SK-N-SH treated with all-trans-retinoic acid at 6 μM for 48 hours (cell line): ENCODE results near the gene EVI2B.

Source experiments
- CREB5 ChIP-seq: fragments of 250-450 bp; sonication (Bioruptor Pico); IDR thresholded peaks from 2 replicates; pipeline ENCODE4 v1.5.1; 2020; ENCODE audit warnings: low read depth, mild to moderate bottlenecking, moderate library complexity
- CSDC2 ChIP-seq: fragments of 250-450 bp; sonication (Bioruptor Pico); IDR thresholded peaks from 2 replicates; pipeline ENCODE4 v1.5.0; 2020; ENCODE audit warnings: mild to moderate bottlenecking, moderate library complexity
- ISL1 ChIP-seq: fragments of 250-450 bp; sonication (Bioruptor Pico); IDR thresholded peaks from 2 replicates; pipeline ENCODE4 v2.1.2; 2022; ENCODE audit warnings: mild to moderate bottlenecking, moderate library complexity
- OSR1 ChIP-seq: fragments of 250-450 bp; sonication (Bioruptor Pico); IDR thresholded peaks from 2 replicates; pipeline ENCODE4 v1.8.0; 2022; ENCODE audit warnings: moderate library complexity, mild to moderate bottlenecking, inconsistent platforms
- PATZ1 ChIP-seq: fragments of 250-450 bp; sonication (Bioruptor Pico); IDR thresholded peaks from 2 replicates; pipeline ENCODE4 v1.8.0; 2020; ENCODE audit warnings: mild to moderate bottlenecking, moderate library complexity, borderline replicate concordance
- TCF4 ChIP-seq: fragments of 250-450 bp; sonication (Bioruptor Pico); IDR thresholded peaks from 2 replicates; pipeline ENCODE4 v1.8.0; 2021; ENCODE audit warnings: mild to moderate bottlenecking, moderate library complexity, borderline replicate concordance
- TOX ChIP-seq: fragments of 250-450 bp; sonication (Bioruptor Pico); IDR thresholded peaks from 2 replicates; pipeline ENCODE4 v1.8.0; 2021; ENCODE audit warnings: mild to moderate bottlenecking, moderate library complexity, borderline replicate concordance
- ZC3H10 ChIP-seq: fragments of 250-450 bp; sonication (Bioruptor Pico); IDR thresholded peaks from 2 replicates; pipeline ENCODE4 v1.5.1; 2021; ENCODE audit warnings: mild to moderate bottlenecking, moderate library complexity
- ZFP30 ChIP-seq: fragments of 450-650 bp; formaldehyde crosslinking; IDR thresholded peaks from 2 replicates; pipeline ENCODE4 v1.5.0; 2022; ENCODE audit warnings: mild to moderate bottlenecking, moderate library complexity
- ZNF565 ChIP-seq: fragments of 450-650 bp; formaldehyde crosslinking; conservative IDR thresholded peaks from 2 replicates; pipeline ENCODE4 v1.5.0; 2020; ENCODE audit warnings: low read depth, mild to moderate bottlenecking, moderate library complexity
- ZNF70 ChIP-seq: fragments of 450-650 bp; formaldehyde crosslinking; IDR thresholded peaks from 2 replicates; pipeline ENCODE4 v1.5.0; 2020; ENCODE audit warnings: mild to moderate bottlenecking, moderate library complexity

DNA sequence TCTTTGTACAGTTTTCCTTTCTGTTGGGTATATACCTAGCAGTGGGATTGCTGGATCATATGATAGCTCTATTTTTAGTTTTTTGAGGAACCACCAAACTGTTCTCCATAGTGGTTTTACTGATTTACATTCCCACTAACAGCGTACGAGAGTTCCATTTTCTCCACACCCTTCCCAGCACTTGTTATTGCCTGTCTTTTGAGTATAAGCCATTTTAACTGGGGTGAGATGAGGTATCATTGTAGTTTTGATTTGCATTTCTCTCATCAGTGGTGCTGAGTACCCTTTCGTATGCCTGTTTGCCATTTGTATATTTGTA lies 887 bp upstream of the EVI2B start:
- no peak for TF ChIP-seq CREB5
- TF ChIP-seq ZNF565 (CRISPR knock-in tag): no peak
- no peak for TF ChIP-seq ZC3H10 (CRISPR knock-in tag)
- TF ChIP-seq ZFP30: no peak
- no peak for TF ChIP-seq TOX (CRISPR knock-in tag)
- no peak for TF ChIP-seq OSR1
- no peak for TF ChIP-seq ZNF70
- no peak for TF ChIP-seq TCF4 (CRISPR knock-in tag)
- TF ChIP-seq CSDC2 (CRISPR knock-in tag): no peak
- no peak for TF ChIP-seq ISL1 (CRISPR knock-in tag)
- no peak for TF ChIP-seq PATZ1 (CRISPR knock-in tag)
